H1 (cell line): ENCODE data around the gene PLD6. TPM values are rescaled to one million over a fixed set of nuclear protein-coding genes. Genes with fewer than 3 reads are reported as not detected.

ENCODE experiments used
- CTCF ChIA-PET: fragments of 300-600 bp; sonication (Branson Sonifier 250); formaldehyde crosslinking; loops from one replicate; lab custom pipeline; 2021; ENCODE audit not compliant: partially characterized antibody; lab: Charles Lee
- POLR2A ChIA-PET: fragments of 300-600 bp; sonication (Branson Sonifier 250); formaldehyde crosslinking; loops from one replicate; lab custom pipeline; 2021; ENCODE audit warnings: inconsistent platforms; ENCODE audit not compliant: partially characterized antibody; lab: Charles Lee
- DNase-seq, 2 experiments: peaks; one replicate each; pipeline versions ENCODE4 v3.0.0 to v3.0.0-alpha.2; 2010 to 2022; ENCODE audit warnings: low spot score in 2 of 2, low read depth in 1 of 2, mixed read lengths in 1 of 2
- FAIRE-seq: peaks from 2 replicates; lab custom pipeline; 2011; peaks lifted over from hg19 to GRCh38; lab: Jason Lieb, UNC
- H2AFZ ChIP-seq: 2 replicates; pipeline ENCODE4 v1.8.1; 2012; ENCODE audit warnings: low read length, inconsistent platforms
- H2AK5ac ChIP-seq: 2 replicates; pipeline ENCODE4 v1.6.1; 2013; ENCODE audit warnings: low read depth, low read length
- H2BK120ac ChIP-seq: replicated peaks from 2 replicates; pipeline ENCODE3; 2013; ENCODE audit warnings: low read depth, low read length, inconsistent platforms
- H2BK12ac ChIP-seq: 2 replicates; pipeline ENCODE4 v1.6.1; 2013; ENCODE audit warnings: low read depth, low read length
- H2BK15ac ChIP-seq: 2 replicates; pipeline ENCODE4 v1.6.1; 2013; ENCODE audit warnings: low read length
- H2BK20ac ChIP-seq: 2 replicates; pipeline ENCODE4 v1.6.1; 2013; ENCODE audit warnings: low read length
- H2BK5ac ChIP-seq: 2 replicates; pipeline ENCODE4 v1.6.1; 2013; ENCODE audit warnings: low read depth, low read length
- H3K14ac ChIP-seq: 2 replicates; pipeline ENCODE4 v1.6.1; 2013; ENCODE audit warnings: inconsistent platforms; ENCODE audit not compliant: insufficient read length
- H3K18ac ChIP-seq: 2 replicates; pipeline ENCODE4 v1.6.1; 2013; ENCODE audit warnings: low read length; ENCODE audit errors: extremely low read depth
- H3K23ac ChIP-seq: 2 replicates; pipeline ENCODE4 v1.6.1; 2013; ENCODE audit warnings: inconsistent platforms; ENCODE audit not compliant: insufficient read length
- H3K23me2 ChIP-seq: 2 replicates; pipeline ENCODE4 v1.6.1; 2013; ENCODE audit warnings: low read depth, low read length
- H3K27ac ChIP-seq: 2 replicates; pipeline ENCODE4 v1.6.1; 2011; ENCODE audit warnings: low read depth, low read length, inconsistent platforms
- H3K27me3 ChIP-seq, 4 experiments: replicated peaks in 1 of 4; 1 replicate in 1 of 4; 2 replicates in 3 of 4; pipeline versions ENCODE4 v1.6.1 to v1.8.1; 2011 to 2013; ENCODE audit warnings: low read length in 3 of 4, mild to moderate bottlenecking in 3 of 4, inconsistent platforms in 2 of 4, mixed read lengths in 2 of 4, moderate library complexity in 1 of 4; ENCODE audit not compliant: control insufficient read depth in 3 of 4, insufficient read depth in 3 of 4; ENCODE audit errors: extremely low read depth in 1 of 4
- H3K36me3 ChIP-seq, 4 experiments: 2 replicates each; pipeline versions ENCODE4 v1.6.1 to v1.8.1; 2011 to 2013; ENCODE audit warnings: mild to moderate bottlenecking in 4 of 4, low read length in 3 of 4, moderate library complexity in 2 of 4, control low read depth in 1 of 4, inconsistent platforms in 1 of 4; ENCODE audit not compliant: insufficient read depth in 4 of 4, control insufficient read depth in 2 of 4
- H3K4ac ChIP-seq: replicated peaks from 2 replicates; pipeline ENCODE3; 2013; ENCODE audit warnings: low read length, low read depth, mixed read lengths, inconsistent platforms; ENCODE audit not compliant: insufficient read length
- H3K4me1 ChIP-seq, 4 experiments: replicated peaks in 1 of 4; 1 replicate in 1 of 4; 2 replicates in 3 of 4; pipeline versions ENCODE4 v1.6.1 to v1.8.1; 2011 to 2013; ENCODE audit warnings: low read length in 3 of 4, inconsistent platforms in 2 of 4, mixed read lengths in 1 of 4; ENCODE audit not compliant: insufficient read depth in 4 of 4, control insufficient read depth in 3 of 4
- H3K4me2 ChIP-seq, 2 experiments: 2 replicates each; pipeline versions ENCODE4 v1.6.1 to v1.8.1; 2011 to 2013; ENCODE audit warnings: low read depth in 2 of 2, low read length in 2 of 2, control low read depth in 1 of 2, inconsistent platforms in 1 of 2, mild to moderate bottlenecking in 1 of 2; ENCODE audit not compliant: insufficient read depth in 1 of 2
- H3K4me3 ChIP-seq, 4 experiments: fragments of 200-600, 300-600 bp in 1 of 4; sonication (generic), shearing (Covaris generic), sonication (Bioruptor Twin) in 1 of 4; 2 replicates each; pipeline versions ENCODE4 v1.5.1 to v1.8.1; 2011 to 2016; ENCODE audit warnings: low read length in 4 of 4, low read depth in 3 of 4, control low read depth in 2 of 4, inconsistent platforms in 2 of 4, mild to moderate bottlenecking in 2 of 4, mixed read lengths in 1 of 4, moderate library complexity in 1 of 4; ENCODE audit not compliant: insufficient read depth in 2 of 4; ENCODE audit errors: extremely low read depth in 1 of 4
- H3K56ac ChIP-seq: replicated peaks from 2 replicates; pipeline ENCODE3; 2013; ENCODE audit warnings: low read depth, mild to moderate bottlenecking, mixed read lengths, low read length, inconsistent platforms; ENCODE audit not compliant: insufficient read length
- H3K79me1 ChIP-seq: 2 replicates; pipeline ENCODE4 v1.6.1; 2013; ENCODE audit warnings: low read depth, low read length, control low read depth
- H3K79me2 ChIP-seq, 2 experiments: 2 replicates each; pipeline versions ENCODE4 v1.6.1 to v1.8.1; 2012 to 2013; ENCODE audit warnings: low read length in 2 of 2, mild to moderate bottlenecking in 2 of 2, inconsistent platforms in 1 of 2; ENCODE audit not compliant: insufficient read depth in 2 of 2, control insufficient read depth in 1 of 2
- H3K9ac ChIP-seq, 4 experiments: replicated peaks in 1 of 4; 1 replicate in 1 of 4; 2 replicates in 3 of 4; pipeline versions ENCODE4 v1.6.1 to v1.8.1; 2011 to 2013; ENCODE audit warnings: low read depth in 3 of 4, low read length in 3 of 4, control low read depth in 2 of 4, mild to moderate bottlenecking in 2 of 4, moderate library complexity in 2 of 4, inconsistent platforms in 1 of 4; ENCODE audit errors: extremely low read depth in 1 of 4
- H3K9me3 ChIP-seq, 2 experiments: 2 replicates each; pipeline versions ENCODE4 v1.6.1 to v1.8.1; 2012 to 2013; ENCODE audit warnings: mild to moderate bottlenecking in 2 of 2, moderate library complexity in 2 of 2, control low read depth in 1 of 2, inconsistent platforms in 1 of 2, low read depth in 1 of 2, low read length in 1 of 2, mixed read lengths in 1 of 2; ENCODE audit not compliant: insufficient read depth in 2 of 2
- H4K20me1 ChIP-seq, 2 experiments: replicated peaks in 1 of 2; 2 replicates each; pipeline versions ENCODE3 to v1.8.1; 2011 to 2013; ENCODE audit warnings: inconsistent platforms in 2 of 2, low read length in 2 of 2, mild to moderate bottlenecking in 1 of 2; ENCODE audit not compliant: insufficient read depth in 2 of 2, control insufficient read depth in 1 of 2
- H4K5ac ChIP-seq: 2 replicates; pipeline ENCODE4 v1.6.1; 2013; ENCODE audit warnings: low read length, low read depth, mixed read lengths, inconsistent platforms; ENCODE audit not compliant: insufficient read length
- H4K8ac ChIP-seq: 2 replicates; pipeline ENCODE4 v1.8.0; 2013; ENCODE audit warnings: mild to moderate bottlenecking, moderate library complexity, low read length, inconsistent platforms; ENCODE audit not compliant: insufficient read depth; ENCODE audit errors: extremely low read depth
- H4K91ac ChIP-seq: replicated peaks from 2 replicates; pipeline ENCODE3; 2013; ENCODE audit warnings: low read length, mixed read lengths, inconsistent platforms; ENCODE audit not compliant: insufficient read length
- BACH1 ChIP-seq: IDR thresholded peaks from 2 replicates; pipeline ENCODE4 v1.6.1; 2012; ENCODE audit warnings: low read length, improper control_type of control experiment
- HDAC6 ChIP-seq: IDR thresholded peaks from one replicate; pipeline ENCODE4 v1.7.1; 2012; ENCODE audit warnings: low read depth, mild to moderate bottlenecking, inconsistent platforms, low read length, moderate library complexity
- POLR2A ChIP-seq, 2 experiments: IDR thresholded peaks; 1 replicate in 1 of 2; 2 replicates in 1 of 2; pipeline ENCODE4 v1.6.1; 2011; ENCODE audit warnings: low read depth in 2 of 2, low read length in 2 of 2, mild to moderate bottlenecking in 2 of 2; ENCODE audit errors: control extremely low read depth in 1 of 2
- POU5F1 ChIP-seq: IDR thresholded peaks from 2 replicates; pipeline ENCODE4 v1.6.1; 2011; ENCODE audit warnings: low read depth, mild to moderate bottlenecking, low read length, moderate library complexity
- SAP30 ChIP-seq: fragments of 300-600 bp; sonication (generic); IDR thresholded peaks from 2 replicates; pipeline ENCODE4 v1.7.1; 2012; ENCODE audit warnings: low read length, moderate library complexity, mild to moderate bottlenecking, inconsistent platforms; ENCODE audit not compliant: insufficient read depth, insufficient replicate concordance
- SIN3A ChIP-seq, 2 experiments: IDR thresholded peaks in 1 of 2; conservative IDR thresholded peaks in 1 of 2; 2 replicates each; pipeline ENCODE4 v1.6.1; 2011 to 2012; ENCODE audit warnings: low read length in 2 of 2, improper control_type of control experiment in 1 of 2, low read depth in 1 of 2, mild to moderate bottlenecking in 1 of 2
- SUZ12 ChIP-seq: fragments of 200-600 bp; sonication (generic); IDR thresholded peaks from 2 replicates; pipeline ENCODE4 v1.6.1; 2012; ENCODE audit warnings: mild to moderate bottlenecking, inconsistent platforms, low read length, moderate library complexity, mixed read lengths
- TBP ChIP-seq: IDR thresholded peaks from 2 replicates; pipeline ENCODE4 v1.6.1; 2011; ENCODE audit warnings: low read depth, low read length, improper control_type of control experiment
- WGBS, 2 experiments: shearing (Covaris generic) in 1 of 2; methylation state at CpG; one replicate each; pipeline versions ENCODE4 v1.1.6 to v1.1.7; 2013 to 2015; ENCODE audit warnings: low lambda C conversion rate in 2 of 2, mixed read lengths in 2 of 2, inconsistent platforms in 1 of 2, low coverage in 1 of 2, missing lambda C conversion rate in 1 of 2; ENCODE audit not compliant: insufficient replicate concordance in 2 of 2, insufficient coverage in 1 of 2, insufficient read length in 1 of 2; ENCODE audit errors: extremely low coverage in 1 of 2, missing lambda C conversion rate in 1 of 2; 5-methylcytosine and 5-hydroxymethylcytosine counted together
- polyA plus RNA-seq, 7 experiments: library from polyadenylated mRNA; depleted of rRNA in 3 of 7; stranded (reverse) in 5 of 7; unstranded in 2 of 7; fragments of >200 nt in 5 of 7; fragments of 200-250 nt in 2 of 7; gene quantifications; 1 replicate in 5 of 7; 2 replicates in 1 of 7; 4 replicates in 1 of 7; pipeline versions ENCODE4 v1.2.1 to v1.2.3, GENCODE V29; 2011 to 2013; ENCODE audit warnings: missing spikeins in 2 of 7, mixed read lengths in 2 of 7
- total RNA-seq: library from RNA; stranded (reverse); fragmentation: NEBNext Ultra II Directional; extraction: Animal tissue kit (Norgen Biotek cat#: 25700); gene quantifications from 2 replicates; pipeline ENCODE4 v1.2.1, GENCODE V29; 2021
- TF ChIP-seq, protein P1 (sequence below): IDR thresholded peaks from 2 replicates; pipeline ENCODE4 v1.6.1; 2012; ENCODE audit warnings: inconsistent platforms
- TF ChIP-seq, protein P2 (sequence below): IDR thresholded peaks from 2 replicates; pipeline ENCODE4 v1.6.1; 2012; ENCODE audit warnings: inconsistent platforms

The PLD6 gene
- total and polyA plus RNA-seq, 2 of the 8 experiments (the other 6 are each of a cell fraction or from before 2014, with no cell fraction given) = 0.20 to 0.22 TPM

DNA sequence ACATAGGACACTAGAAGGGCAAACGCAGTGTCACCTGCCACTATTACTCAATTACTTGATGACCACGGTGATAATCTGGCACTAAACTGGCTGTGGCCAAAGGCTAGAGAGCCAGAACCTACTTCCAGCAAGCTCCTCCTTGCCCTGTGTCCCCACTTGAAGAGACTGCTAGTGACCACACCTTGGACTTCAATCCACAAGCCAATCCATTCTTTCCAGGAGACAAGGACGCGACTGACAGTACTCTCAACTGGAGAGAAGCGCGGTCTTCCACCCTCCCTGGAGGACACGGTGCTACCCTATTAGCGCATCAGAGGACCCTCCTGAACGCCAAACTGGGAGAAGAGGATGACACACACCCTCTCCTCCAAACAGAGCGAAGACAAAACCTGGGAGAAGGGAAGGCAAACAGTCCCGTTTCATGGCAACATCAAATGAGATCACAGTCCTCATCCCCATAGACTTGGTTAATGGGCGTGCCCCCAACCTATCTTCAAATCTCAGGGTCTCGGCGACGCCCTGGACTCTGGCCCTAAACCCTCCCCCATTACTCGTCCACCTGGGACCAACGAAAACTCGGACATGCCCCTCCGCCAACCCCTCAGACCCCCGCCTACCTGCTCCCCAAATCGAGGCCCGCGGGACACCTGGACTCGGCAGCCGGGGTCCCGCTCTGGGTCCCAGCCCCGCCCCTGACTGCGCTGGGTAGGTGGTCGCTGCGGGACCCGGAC is 30.3 kb upstream of the PLD6 start:
- Histone ChIP-seq H3K14ac (no peak overlapping the region), H2BK15ac (no peak overlapping the region; the same call in 1 of the 2 replicates), H3K23me2 (peaks cover 9% of the 10 kb centered on the region), H3K79me1 (peaks cover 16% of the 10 kb centered on the region), H2BK12ac (peak overlapping the region; percentile 6; the same call in 1 of the 2 replicates), H3K4me2 (peak overlapping the region; percentile 95 to 100), H3K27me3 (no peaks in the 10 kb centered on the region), H4K91ac (no peak overlapping the region), H2BK5ac (peak overlapping the region; percentile 100), H3K27ac (peak overlapping the region; percentile 100), H4K5ac (peak overlapping the region; percentile 72), H3K9me3 (no peaks in the 10 kb centered on the region), H3K79me2 (peaks cover 7 to 35% of the 10 kb centered on the region in 2 experiments; a peak in 3 of 4 replicates), H3K4ac (no peak overlapping the region), H2AK5ac (no peak overlapping the region), H2BK20ac (no peak overlapping the region), H3K4me3 (peak overlapping the region; percentile 79 to 97 (median 94))
- 9% methylated on average over 27 of the region's 31 CpGs; no CpG with 5 or more reads in 1 of the 2 experiments for WGBS, 2 experiments
- ChIA-PET POLR2A (interaction anchor here (0.7 to 1.8 kb wide), 6 partner anchors 9 to 343 kb away, joined by 3 to 7 read pairs (median 4); partner anchors contain the start of gene COPS3), CTCF (interaction anchor here (0.6 to 1.3 kb wide), 2 partner anchors 94 to 109 kb away, joined by 4 to 5 read pairs; no protein-coding TSS in a partner anchor)
- FAIRE-seq = no peak
- no peak for TF ChIP-seq SUZ12
- no peak for TF ChIP-seq POU5F1
- TF ChIP-seq POLR2A (IDR thresholded peaks at IDR 0.05; ENCODE audit: control extremely low read depth in 1 of 2, low read depth in 2 of 2, low read length in 2 of 2) = no peak; a peak in 1 of 3 replicates
- TF ChIP-seq TBP = no peak
- TF ChIP-seq, protein P1, sequence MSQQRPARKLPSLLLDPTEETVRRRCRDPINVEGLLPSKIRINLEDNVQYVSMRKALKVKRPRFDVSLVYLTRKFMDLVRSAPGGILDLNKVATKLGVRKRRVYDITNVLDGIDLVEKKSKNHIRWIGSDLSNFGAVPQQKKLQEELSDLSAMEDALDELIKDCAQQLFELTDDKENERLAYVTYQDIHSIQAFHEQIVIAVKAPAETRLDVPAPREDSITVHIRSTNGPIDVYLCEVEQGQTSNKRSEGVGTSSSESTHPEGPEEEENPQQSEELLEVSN = no peak
- TF ChIP-seq, protein P2, sequence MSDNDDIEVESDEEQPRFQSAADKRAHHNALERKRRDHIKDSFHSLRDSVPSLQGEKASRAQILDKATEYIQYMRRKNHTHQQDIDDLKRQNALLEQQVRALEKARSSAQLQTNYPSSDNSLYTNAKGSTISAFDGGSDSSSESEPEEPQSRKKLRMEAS = no peak
- peak; percentile 45 for TF ChIP-seq SAP30
- TF ChIP-seq HDAC6 = no peak
- no peak for TF ChIP-seq BACH1
- peak in 1 of 2 experiments; percentile 72; a peak in 1 of 4 replicates for TF ChIP-seq SIN3A (conservative IDR thresholded peaks at IDR 0.05 in 1 of 2, IDR thresholded peaks at IDR 0.05 in 1 of 2; ENCODE audit: low read depth in 1 of 2, low read length in 2 of 2)
- TF ChIP-seq, all 59 proteins: peak for 2
- Histone ChIP-seq H3K9ac (peak overlapping the region in 3 of 4 experiments; percentile 95 to 100 (median 100); a peak in 6 of 7 replicates), H3K18ac (peak overlapping the region; percentile 99), H3K36me3 (peaks cover 5 to 13% (median 7%) of the 10 kb centered on the region in 4 experiments; a peak in 6 of 8 replicates), H3K4me1 (peaks cover 2 to 10% (median 5%) of the 10 kb centered on the region in 4 experiments; a peak in 5 of 7 replicates), H4K20me1 (peaks cover 14 to 18% of the 10 kb centered on the region in 2 experiments), H2BK120ac (no peak overlapping the region), H2AFZ (peak overlapping the region; percentile 100; the same call in 1 of the 2 replicates), H3K56ac (no peak overlapping the region), H3K23ac (no peak overlapping the region), H4K8ac (peak overlapping the region; percentile 99; the same call in 1 of the 2 replicates)
- DNase-seq = no peak
